NCI-H2029 (cell line): ENCODE measurements around the gene MAGI1.
"Not testable (repeated sequence)": the region's sequence is repeated elsewhere in the genome, so short reads cannot be mapped to it uniquely, and the experiment has no call there.

Experiments used
- DNase-seq: peaks from one replicate; lab custom pipeline; 2025; lab: John Stamatoyannopoulos, UW

The MAGI1 gene

GRCh38 chr3:65619451-65619881 is 419.3 kb downstream of the MAGI1 start:
- DNase-seq, result no peak

GRCh38 chr3:65618599-65618998 is 420.1 kb downstream of the MAGI1 start:
- DNase-seq, result no peak

GRCh38 chr3:65617787-65618186 is 420.9 kb downstream of the MAGI1 start:
- DNase-seq, result no peak

- DNase-seq, result no peak
Observed at GRCh38 chr3:65617209-65617608, 421.5 kb downstream of the MAGI1 start.

GRCh38 chr3:65616563-65616962 is 422.2 kb downstream of the MAGI1 start:
- no peak for DNase-seq

- no peak for DNase-seq
Observed at GRCh38 chr3:65615329-65615728, 423.4 kb downstream of the MAGI1 start.

GRCh38 chr3:65614585-65614984 is 424.1 kb downstream of the MAGI1 start:
- no peak for DNase-seq

GRCh38 chr3:65607965-65608460 is 430.7 kb downstream of the MAGI1 start:
- not testable (repeated sequence) for DNase-seq

- no peak for DNase-seq
Observed at GRCh38 chr3:65607101-65607500, 431.6 kb downstream of the MAGI1 start.

- no peak for DNase-seq
Observed at GRCh38 chr3:65605876-65606432, 432.8 kb downstream of the MAGI1 start.

- no peak for DNase-seq
Observed at GRCh38 chr3:65604863-65605526, 433.7 kb downstream of the MAGI1 start.

- no peak for DNase-seq
Observed at GRCh38 chr3:65603631-65604030, 435.1 kb downstream of the MAGI1 start.

GRCh38 chr3:65600888-65601287 is 437.8 kb downstream of the MAGI1 start:
- DNase-seq, result no peak

GRCh38 chr3:65597952-65598413 is 440.7 kb downstream of the MAGI1 start:
- DNase-seq, result no peak

GRCh38 chr3:65597226-65597951 is 441.3 kb downstream of the MAGI1 start:
- no peak for DNase-seq

GRCh38 chr3:65596571-65597225 is 442.0 kb downstream of the MAGI1 start:
- no peak for DNase-seq

GRCh38 chr3:65596029-65596300 is 442.8 kb downstream of the MAGI1 start:
- DNase-seq, result no peak

GRCh38 chr3:65595222-65596028 is 443.3 kb downstream of the MAGI1 start:
- no peak for DNase-seq

GRCh38 chr3:65593780-65594752 is 444.7 kb downstream of the MAGI1 start:
- no peak for DNase-seq

- no peak for DNase-seq
Observed at GRCh38 chr3:65591313-65591712, 447.4 kb downstream of the MAGI1 start.

GRCh38 chr3:65588884-65589283 is 449.8 kb downstream of the MAGI1 start:
- no peak for DNase-seq
